NCI-H2029 treated with DMSO at 0.1 percent for 48 hours (cell line): ENCODE data around the gene PPP1R1C.
"Not testable (repeated sequence)": the region's sequence is repeated elsewhere in the genome, so short reads cannot be mapped to it uniquely, and the experiment has no call there.

Experiments
- DNase-seq: peaks from one replicate; lab custom pipeline; 2025; lab: John Stamatoyannopoulos, UW

PPP1R1C gene

GRCh38 chr2:181985632-181986205 lies at the start of gene PPP1R1C:
PPP1R1C (plus strand) TSS chr2:181985853; CDS start chr2:181986111, 258 bp downstream.
- DNase-seq, result no peak

GRCh38 chr2:181937473-181937872 lies 48.2 kb upstream of the PPP1R1C start:
- no peak for DNase-seq

GRCh38 chr2:181943411-181944124 lies 42.1 kb upstream of the PPP1R1C start:
- no peak for DNase-seq

- no peak for DNase-seq
These were observed 41.3 kb upstream of the PPP1R1C start for GRCh38 chr2:181944164-181944913.

GRCh38 chr2:181944914-181945291 lies 40.8 kb upstream of the PPP1R1C start:
- DNase-seq, result no peak

- no peak for DNase-seq
These were observed 39.1 kb upstream of the PPP1R1C start for GRCh38 chr2:181946444-181947127.

- no peak for DNase-seq
These were observed 38.4 kb upstream of the PPP1R1C start for GRCh38 chr2:181947273-181947672.

- DNase-seq, result no peak
These were observed 37.4 kb upstream of the PPP1R1C start for GRCh38 chr2:181948227-181948626.

- DNase-seq, result no peak
These were observed 36.6 kb upstream of the PPP1R1C start for GRCh38 chr2:181949047-181949446.

GRCh38 chr2:181952404-181953226 lies 33.0 kb upstream of the PPP1R1C start:
- no peak for DNase-seq

GRCh38 chr2:181953881-181954537 lies 31.6 kb upstream of the PPP1R1C start:
- no peak for DNase-seq

- DNase-seq, result no peak
These were observed 31.1 kb upstream of the PPP1R1C start for GRCh38 chr2:181954538-181954883.

GRCh38 chr2:181955010-181955409 lies 30.6 kb upstream of the PPP1R1C start:
- no peak for DNase-seq

- DNase-seq, result not testable (repeated sequence)
These were observed 29.8 kb upstream of the PPP1R1C start for GRCh38 chr2:181955866-181956265.

GRCh38 chr2:181957668-181958067 lies 28.0 kb upstream of the PPP1R1C start:
- DNase-seq, result no peak

GRCh38 chr2:181958726-181959125 lies 26.9 kb upstream of the PPP1R1C start:
- DNase-seq, result no peak

GRCh38 chr2:181959508-181959907 lies 26.1 kb upstream of the PPP1R1C start:
- DNase-seq, result no peak

GRCh38 chr2:181961167-181961566 lies 24.5 kb upstream of the PPP1R1C start:
- not testable (repeated sequence) for DNase-seq

GRCh38 chr2:181962142-181962541 lies 23.5 kb upstream of the PPP1R1C start:
- no peak for DNase-seq

GRCh38 chr2:181970160-181970794 lies 15.4 kb upstream of the PPP1R1C start:
- no peak for DNase-seq

GRCh38 chr2:181971032-181971431 lies 14.6 kb upstream of the PPP1R1C start:
- no peak for DNase-seq
